ENCODE results near the gene SLC39A6. TPM values are rescaled to one million over a fixed set of nuclear protein-coding genes. Genes with fewer than 3 reads are reported as not detected.
A peak's percentile ranks its signal among the peaks of the same experiment; 100 is the strongest.

SLC39A6 gene
- total RNA-seq, 1 experiment from 2014 or later: 70.5 TPM

- BruUV-seq (replicated peaks): no TSS peak
- H4K20me1 ChIP-seq (ENCODE audit: insufficient read depth): no peaks in the 10 kb centered on the region
- TF ChIP-seq POLR2A (IDR thresholded peaks at IDR 0.05; ENCODE audit: borderline replicate concordance, extremely low read depth, insufficient read depth, insufficient read length) (no peak), ZNF274 (IDR thresholded peaks at IDR 0.05; ENCODE audit: low read depth, low read length) (no peak), TCF7L2 (IDR thresholded peaks at IDR 0.05; ENCODE audit: borderline replicate concordance, extremely low read depth, insufficient read depth, insufficient read length) (no peak), CEBPB (IDR thresholded peaks at IDR 0.05; ENCODE audit: low read depth) (no peak), JUND (IDR thresholded peaks at IDR 0.05) (no peak), EGR1 (IDR thresholded peaks at IDR 0.05; ENCODE audit: low read depth) (no peak), EZH2 (IDR thresholded peaks at IDR 0.05) (no peak), ZFX (IDR thresholded peaks at IDR 0.05) (no peak), CBX3 (IDR thresholded peaks at IDR 0.05; ENCODE audit: low read depth) (no peak), EZH2phosphoT487 (IDR thresholded peaks at IDR 0.05; ENCODE audit: borderline replicate concordance) (no peak), REST (IDR thresholded peaks at IDR 0.05; ENCODE audit: low read depth) (no peak), MAX (IDR thresholded peaks at IDR 0.05) (no peak), SIN3A (IDR thresholded peaks at IDR 0.05; ENCODE audit: low read depth) (no peak), ATF3 (IDR thresholded peaks at IDR 0.05) (no peak), POLR2AphosphoS5 (IDR thresholded peaks at IDR 0.05; ENCODE audit: low read depth, low read length) (no peak), RAD21 (IDR thresholded peaks at IDR 0.05; ENCODE audit: low read depth) (no peak), SP1 (IDR thresholded peaks at IDR 0.05; ENCODE audit: low read depth) (no peak), YY1 (IDR thresholded peaks at IDR 0.05; ENCODE audit: extremely low read depth, insufficient replicate concordance, low read depth, low read length) (no peak)
- peak overlapping the region; percentile 85 for H3K9ac ChIP-seq (ENCODE audit: low read length)
- H3K4me2 ChIP-seq (ENCODE audit: low read length): peak overlapping the region; percentile 99
- no peaks in the 10 kb centered on the region for H3K9me3 ChIP-seq (ENCODE audit: control insufficient read depth in 1 of 2, insufficient read depth in 1 of 2, low read depth in 1 of 2, low read length in 2 of 2)
- no peak overlapping the region for H2AFZ ChIP-seq (ENCODE audit: low read depth, low read length, poor library complexity, severe bottlenecking)
- no peak overlapping the region for H3K27ac ChIP-seq (ENCODE audit: low read depth, low read length)
- no peak for DNase-seq (ENCODE audit: low read depth, low spot score)
- peaks cover 66% of the 10 kb centered on the region for H3K79me2 ChIP-seq (ENCODE audit: insufficient read depth, low read length)
- intact Hi-C loops (cut with micrococcal nuclease): no loop called here
- H3K4me3 ChIP-seq (replicated peaks in 1 of 2; ENCODE audit: low read depth in 1 of 2, low read length in 2 of 2): peak overlapping the region; percentile 87 to 98
- ChIA-PET POLR2A (interaction anchor here (1.3 kb wide), 1 partner anchor 12 kb away, joined by 4 read pairs; no protein-coding TSS in a partner anchor), RAD21 (ENCODE audit: low non-redundant PET in 1 of 2, low total read pairs in 2 of 2, uncharacterized antibody in 2 of 2, unreplicated experiment in 2 of 2) (no interaction called here), CTCF (no interaction called here)
- no peak for ATAC-seq
- no peaks in the 10 kb centered on the region for H3K9me2 ChIP-seq (ENCODE audit: insufficient read depth)
- peaks cover 12 to 22% of the 10 kb centered on the region in 2 experiments for H3K4me1 ChIP-seq (ENCODE audit: control insufficient read depth in 1 of 2, insufficient read depth in 2 of 2, low read length in 2 of 2)
- no peaks in the 10 kb centered on the region for H3K27me3 ChIP-seq (ENCODE audit: insufficient read depth, low read length)
- H3K36me3 ChIP-seq (ENCODE audit: control insufficient read depth in 1 of 2, insufficient read depth in 2 of 2, low read length in 2 of 2): peaks cover 0 to 6% of the 10 kb centered on the region in 2 experiments; a peak in 3 of 4 replicates
Measured at GRCh38 chr18:36127836-36128529, 1.2 kb downstream of the SLC39A6 start.

Measured in HCT116 (cell line).